CD4-positive, alpha-beta T cell (primary cell): ENCODE results near the gene ZNF280D. TPM values are rescaled to one million over a fixed set of nuclear protein-coding genes. Genes with fewer than 3 reads are reported as not detected.

Experiments
- ATAC-seq: fragments of 200-7000 bp; cut with Tn5 transposase; one replicate; pipeline ENCODE4 v1.10.0; 2022; ENCODE audit warnings: mild to moderate bottlenecking; ENCODE audit not compliant: poor library complexity
- CTCF ChIA-PET: fragments of 350-600 bp; sonication (Branson Sonifier 250); formaldehyde crosslinking; loops from one replicate; lab custom pipeline; 2021; ENCODE audit warnings: antibody characterized with exemption, inconsistent platforms; lab: Charles Lee
- POLR2A ChIA-PET: fragments of 350-600 bp; sonication (Branson Sonifier 250); formaldehyde crosslinking; loops from one replicate; lab custom pipeline; 2021; ENCODE audit warnings: antibody characterized with exemption, inconsistent platforms; lab: Charles Lee
- DNase-seq, 14 experiments: peaks; one replicate each; pipeline ENCODE4 v3.0.0-alpha.2; 2013 to 2020; ENCODE audit warnings: mixed read lengths in 2 of 14
- H3K27ac ChIP-seq, 2 donors: one replicate each; pipeline versions ENCODE4 v1.5.1 to v1.7.0; 2013; ENCODE audit warnings: low read length in 2 of 2, low read depth in 1 of 2, mild to moderate bottlenecking in 1 of 2
- H3K27me3 ChIP-seq, 2 experiments: 1 replicate in 1 of 2; 2 replicates in 1 of 2; pipeline versions ENCODE4 v1.6.1 to v1.7.0; 2013; ENCODE audit warnings: low read length in 2 of 2, control low read depth in 1 of 2, mild to moderate bottlenecking in 1 of 2, moderate library complexity in 1 of 2; ENCODE audit not compliant: insufficient read depth in 2 of 2, control insufficient read depth in 1 of 2
- H3K36me3 ChIP-seq: one replicate; pipeline ENCODE4 v1.6.1; 2013; ENCODE audit warnings: low read length, control low read depth; ENCODE audit not compliant: insufficient read depth
- H3K4me1 ChIP-seq: one replicate; pipeline ENCODE4 v1.6.1; 2013; ENCODE audit warnings: low read length, control low read depth; ENCODE audit not compliant: insufficient read depth
- H3K4me3 ChIP-seq: one replicate; pipeline ENCODE4 v1.5.1; 2013; ENCODE audit warnings: mild to moderate bottlenecking, low read length, moderate library complexity
- H3K9me3 ChIP-seq, 2 experiments: 1 replicate in 1 of 2; 2 replicates in 1 of 2; pipeline versions ENCODE4 v1.6.1 to v1.7.0; 2013; ENCODE audit warnings: low read length in 2 of 2, mild to moderate bottlenecking in 2 of 2, control low read depth in 1 of 2, moderate library complexity in 1 of 2; ENCODE audit not compliant: control insufficient read depth in 1 of 2, insufficient read depth in 1 of 2
- H3K27ac Mint-ChIP-seq: one replicate; pipeline ENCODE4 v1.8.0; 2020; ENCODE audit warnings: mixed read lengths
- H3K27me3 Mint-ChIP-seq: one replicate; pipeline ENCODE4 v1.8.0; 2021; ENCODE audit warnings: mixed read lengths
- H3K36me3 Mint-ChIP-seq: one replicate; pipeline ENCODE4 v1.8.0; 2021; ENCODE audit warnings: low read depth, mixed read lengths
- H3K4me1 Mint-ChIP-seq: one replicate; pipeline ENCODE4 v1.8.0; 2021; ENCODE audit warnings: low read depth, mixed read lengths
- H3K4me3 Mint-ChIP-seq: one replicate; pipeline ENCODE4 v1.8.0; 2020; ENCODE audit warnings: mild to moderate bottlenecking, mixed read lengths
- H3K9me3 Mint-ChIP-seq: one replicate; pipeline ENCODE4 v1.8.0; 2020; ENCODE audit warnings: mixed read lengths
- intact Hi-C, 2 experiments: fragments of 100-400 bp; cut with DNase I in 1 of 2; cut with micrococcal nuclease in 1 of 2; formaldehyde crosslinking; loops; one replicate each; pipeline versions ENCODE4 v1.15.1 to v1.9.0; 2023 to 2025; cut with DNase I, micrococcal nuclease
- total RNA-seq, 174 experiments: library from RNA in 2 of 174; stranded (reverse) in 2 of 174; gene quantifications; one replicate each; pipeline ENCODE4 v1.2.3 and lab custom pipeline; 2021 to 2026
- TF ChIP-seq, protein P1 (sequence below): fragments of 200-600 bp; IDR thresholded peaks from one replicate; pipeline ENCODE4 v1.8.0; 2022; ENCODE audit warnings: antibody characterized with exemption, mild to moderate bottlenecking

Gene ZNF280D
- total RNA-seq, 2 experiments from 2014 or later, result 27.2 to 30.3 TPM

- H3K27ac Mint-ChIP-seq, result no peak overlapping the region
- POLR2A ChIA-PET, result no interaction called here
- H3K27ac ChIP-seq, result no peak overlapping the region
- no peaks in the 10 kb centered on the region for H3K9me3 Mint-ChIP-seq
- TF ChIP-seq, protein P1, sequence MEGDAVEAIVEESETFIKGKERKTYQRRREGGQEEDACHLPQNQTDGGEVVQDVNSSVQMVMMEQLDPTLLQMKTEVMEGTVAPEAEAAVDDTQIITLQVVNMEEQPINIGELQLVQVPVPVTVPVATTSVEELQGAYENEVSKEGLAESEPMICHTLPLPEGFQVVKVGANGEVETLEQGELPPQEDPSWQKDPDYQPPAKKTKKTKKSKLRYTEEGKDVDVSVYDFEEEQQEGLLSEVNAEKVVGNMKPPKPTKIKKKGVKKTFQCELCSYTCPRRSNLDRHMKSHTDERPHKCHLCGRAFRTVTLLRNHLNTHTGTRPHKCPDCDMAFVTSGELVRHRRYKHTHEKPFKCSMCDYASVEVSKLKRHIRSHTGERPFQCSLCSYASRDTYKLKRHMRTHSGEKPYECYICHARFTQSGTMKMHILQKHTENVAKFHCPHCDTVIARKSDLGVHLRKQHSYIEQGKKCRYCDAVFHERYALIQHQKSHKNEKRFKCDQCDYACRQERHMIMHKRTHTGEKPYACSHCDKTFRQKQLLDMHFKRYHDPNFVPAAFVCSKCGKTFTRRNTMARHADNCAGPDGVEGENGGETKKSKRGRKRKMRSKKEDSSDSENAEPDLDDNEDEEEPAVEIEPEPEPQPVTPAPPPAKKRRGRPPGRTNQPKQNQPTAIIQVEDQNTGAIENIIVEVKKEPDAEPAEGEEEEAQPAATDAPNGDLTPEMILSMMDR, result no peak
- DNase-seq (no peak), ATAC-seq (no peak)
- H3K4me3 Mint-ChIP-seq, result no peak overlapping the region
- no peaks in the 10 kb centered on the region for H3K9me3 ChIP-seq
- intact Hi-C loops, result no loop called here
- no peaks in the 10 kb centered on the region for H3K4me1 Mint-ChIP-seq
- no peaks in the 10 kb centered on the region for H3K27me3 Mint-ChIP-seq
- no peaks in the 10 kb centered on the region for H3K36me3 Mint-ChIP-seq
- peaks cover 0 to 5% of the 10 kb centered on the region in 2 experiments for H3K27me3 ChIP-seq
- CTCF ChIA-PET, result no interaction called here
- no peaks in the 10 kb centered on the region for H3K36me3 ChIP-seq
- no peak overlapping the region for H3K4me3 ChIP-seq
- H3K4me1 ChIP-seq, result no peaks in the 10 kb centered on the region
Measured at GRCh38 chr15:56754772-56755370, 21.6 kb upstream of the ZNF280D start.

GRCh38 chr15:56752986-56753385 lies 19.7 kb upstream of the ZNF280D start:
- POLR2A ChIA-PET, result no interaction called here
- Histone ChIP-seq H3K27me3 (no peaks in the 10 kb centered on the region), H3K9me3 (no peaks in the 10 kb centered on the region), H3K4me3 (no peak overlapping the region), H3K4me1 (no peaks in the 10 kb centered on the region), H3K36me3 (no peaks in the 10 kb centered on the region), H3K27ac (no peak overlapping the region)
- CTCF ChIA-PET, result no interaction called here
- DNase-seq, result no peak
- no peak overlapping the region for H3K4me3 Mint-ChIP-seq
- H3K27me3 Mint-ChIP-seq, result no peaks in the 10 kb centered on the region
- no peak overlapping the region for H3K27ac Mint-ChIP-seq
- intact Hi-C loops, result no loop called here
- no peak for ATAC-seq
- no peaks in the 10 kb centered on the region for H3K4me1 Mint-ChIP-seq
- H3K9me3 Mint-ChIP-seq, result no peaks in the 10 kb centered on the region
- H3K36me3 Mint-ChIP-seq, result no peaks in the 10 kb centered on the region
- TF ChIP-seq, protein P1, result no peak

DNA sequence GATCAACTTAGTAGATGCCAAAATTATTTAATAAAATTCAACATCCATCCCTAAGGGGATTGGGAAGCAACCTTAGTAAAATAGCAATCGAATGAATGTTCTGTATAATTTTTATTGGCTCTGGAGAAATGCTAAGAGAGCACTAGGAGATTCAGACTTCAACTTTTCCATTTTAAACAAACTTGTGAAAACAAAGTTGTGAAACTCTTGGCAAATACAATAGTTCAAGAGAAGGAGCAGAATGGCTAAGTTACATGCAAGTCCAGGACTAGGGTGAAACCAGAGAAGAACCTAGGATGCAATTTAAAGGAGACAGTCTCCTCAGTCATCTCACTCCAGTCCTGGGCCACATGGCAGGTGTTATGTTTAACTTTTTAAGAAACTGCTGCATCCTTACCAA lies 16.7 kb upstream of the ZNF280D start:
- Histone ChIP-seq H3K9me3 (no peaks in the 10 kb centered on the region), H3K4me3 (no peak overlapping the region), H3K27me3 (no peaks in the 10 kb centered on the region), H3K36me3 (no peaks in the 10 kb centered on the region), H3K4me1 (no peaks in the 10 kb centered on the region), H3K27ac (no peak overlapping the region)
- POLR2A ChIA-PET, result no interaction called here
- ATAC-seq, result no peak
- Mint-ChIP-seq H3K4me3 (no peak overlapping the region), H3K4me1 (no peaks in the 10 kb centered on the region), H3K9me3 (no peaks in the 10 kb centered on the region), H3K36me3 (no peaks in the 10 kb centered on the region), H3K27ac (no peak overlapping the region), H3K27me3 (no peaks in the 10 kb centered on the region)
- CTCF ChIA-PET, result no interaction called here
- TF ChIP-seq, protein P1, result no peak
- intact Hi-C loops, result no loop called here
- DNase-seq, result no peak
